IPS-18c (cell line): ENCODE results near the gene ZNF611.
"Not testable (repeated sequence)": the region's sequence is repeated elsewhere in the genome, so short reads cannot be mapped to it uniquely, and the experiment has no call there.

Experiments
- H3K4me3 ChIP-seq: 2 replicates; pipeline ENCODE4 v1.7.0; 2013; ENCODE audit warnings: low read depth, mild to moderate bottlenecking, low read length, moderate library complexity; ENCODE audit not compliant: insufficient read depth
- H3K9me3 ChIP-seq: one replicate; pipeline ENCODE4 v1.6.1; 2013; ENCODE audit warnings: mild to moderate bottlenecking, low read length, moderate library complexity; ENCODE audit not compliant: control insufficient read depth, insufficient read depth

Gene ZNF611

DNA sequence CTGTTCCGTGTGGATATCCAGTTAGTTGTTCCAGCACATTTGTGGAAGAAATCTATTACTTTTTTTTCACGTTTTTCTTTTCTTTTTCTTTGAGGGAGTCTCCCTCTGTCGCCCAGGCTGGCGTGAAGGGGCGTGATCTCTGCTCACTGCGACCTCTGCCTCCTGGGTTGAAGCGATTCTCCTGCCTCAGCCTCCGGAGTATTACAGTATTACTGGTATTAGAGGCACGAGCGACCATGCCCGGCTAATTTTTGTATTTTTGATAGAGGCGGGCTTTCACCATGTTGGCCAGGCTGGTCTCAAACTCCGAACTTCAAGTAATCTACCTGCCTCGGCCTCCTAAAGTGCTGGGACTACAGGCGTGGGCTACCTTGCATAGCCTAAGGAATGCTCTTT, 43.6 kb downstream of the ZNF611 start:
- Histone ChIP-seq H3K4me3 (peak overlapping the region; percentile 64; the same call in 1 of the 2 replicates), H3K9me3 (no peaks in the 10 kb centered on the region)

DNA sequence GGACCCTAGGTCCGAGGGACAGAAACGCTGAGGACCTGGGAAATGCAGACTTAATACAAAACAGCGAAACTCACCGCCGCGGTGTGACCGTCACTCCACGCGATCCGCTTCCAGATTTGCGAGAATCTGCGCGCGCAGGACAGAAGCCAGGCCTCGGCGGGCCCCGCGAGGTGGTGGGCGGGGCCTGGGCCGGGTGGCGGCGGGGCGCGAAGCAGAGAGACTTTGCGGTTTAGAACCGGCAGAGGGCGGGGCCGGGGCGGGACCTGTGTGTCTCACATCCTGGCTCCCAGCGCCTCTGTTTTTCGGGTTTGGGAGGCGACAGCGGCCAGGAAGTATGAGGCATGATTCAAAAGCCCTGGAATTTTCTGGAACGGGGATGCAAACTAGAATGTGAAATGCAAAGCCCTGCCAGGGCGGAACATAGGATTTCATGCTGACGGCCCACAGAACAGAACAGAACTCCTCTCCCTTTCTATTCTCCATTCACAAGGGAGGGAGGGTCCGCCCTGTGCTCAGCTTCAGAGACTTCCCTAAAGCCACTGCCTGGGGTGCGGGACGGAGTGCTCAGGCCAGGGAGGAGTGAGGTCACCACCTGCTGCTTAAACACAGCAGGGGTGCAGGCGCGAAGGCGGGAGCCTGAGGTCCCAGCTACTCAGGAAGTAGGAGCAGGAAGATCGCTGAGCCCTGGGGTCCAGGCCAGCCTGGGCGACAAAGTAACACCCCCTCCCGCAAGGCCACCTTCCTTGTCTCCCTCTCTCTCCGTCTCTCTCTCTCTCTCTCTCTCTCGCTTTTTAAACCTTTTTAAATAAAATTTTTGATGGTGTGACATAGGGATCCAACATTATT, 44.3 kb downstream of the ZNF611 start:
- H3K9me3 ChIP-seq: no peaks in the 10 kb centered on the region
- H3K4me3 ChIP-seq: peak overlapping the region; percentile 64

DNA sequence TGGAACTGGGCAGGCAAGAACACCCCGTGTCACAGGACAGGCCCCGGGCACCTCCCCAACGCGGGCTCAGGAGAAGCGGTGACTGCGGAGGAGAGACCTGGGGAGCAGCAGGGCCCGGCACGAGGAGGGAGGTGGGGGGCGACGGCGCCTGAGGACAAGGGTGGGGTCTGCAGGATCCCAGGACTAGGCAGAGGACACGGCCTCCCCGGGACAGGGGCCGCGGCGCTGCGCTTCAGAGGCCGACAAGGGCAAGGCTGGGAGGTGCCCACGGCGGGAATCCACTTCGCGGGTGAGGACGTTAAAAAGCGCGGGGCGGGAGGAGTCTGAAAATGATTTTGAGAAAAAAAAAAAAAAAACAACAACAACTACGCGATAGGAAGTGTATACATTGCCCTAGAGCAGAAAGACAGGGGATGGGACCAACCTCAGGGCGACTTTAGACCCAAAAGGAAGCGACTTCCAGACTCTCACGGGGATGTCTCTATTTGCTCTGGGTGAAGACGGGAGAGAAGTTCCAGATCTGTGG, 44.9 kb downstream of the ZNF611 start:
- Histone ChIP-seq H3K4me3 (peak overlapping the region; percentile 64), H3K9me3 (no peaks in the 10 kb centered on the region)

DNA sequence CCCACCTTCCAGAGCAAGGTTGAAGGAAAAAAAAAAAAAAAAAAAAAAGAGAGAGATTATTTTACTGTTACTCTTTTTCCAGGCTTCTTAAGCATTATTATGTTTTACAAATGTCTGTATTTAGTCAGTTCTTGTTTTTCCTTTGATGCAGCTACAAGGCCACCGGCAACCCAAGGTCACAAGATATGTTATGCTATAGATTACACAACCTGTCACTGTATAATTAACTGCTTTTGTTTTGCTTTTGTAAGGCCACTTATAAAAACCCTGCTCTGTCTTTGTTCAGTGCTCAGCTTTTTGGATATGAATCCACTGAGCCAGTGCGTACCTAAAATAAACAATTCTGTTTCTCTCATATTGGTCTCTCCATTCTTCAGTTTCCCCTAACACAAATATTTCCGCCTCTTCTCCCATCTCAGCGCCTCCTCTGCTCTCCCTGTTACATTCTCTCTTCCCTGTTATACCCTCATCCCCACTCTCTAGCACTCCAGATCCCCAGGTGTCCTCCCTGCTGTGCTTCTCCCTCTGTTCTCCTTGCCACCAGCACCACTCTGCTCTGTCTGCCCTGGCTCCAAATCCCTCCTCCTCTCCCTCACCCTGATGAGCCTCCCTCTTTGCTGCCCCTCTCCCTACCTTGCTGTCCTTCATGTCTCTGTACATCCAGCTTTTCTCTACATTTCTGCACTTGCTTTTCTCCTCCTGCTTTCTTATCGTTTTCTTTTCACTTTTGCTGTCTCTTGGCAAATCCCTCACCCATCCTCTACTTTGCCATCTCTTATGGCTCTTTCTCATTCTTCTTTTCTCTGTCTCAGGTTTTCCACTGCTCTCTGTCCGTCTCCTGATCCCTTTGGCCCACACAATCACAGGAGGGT, 45.7 kb downstream of the ZNF611 start:
- H3K4me3 ChIP-seq: peak overlapping the region; percentile 64; the same call in 1 of the 2 replicates

DNA sequence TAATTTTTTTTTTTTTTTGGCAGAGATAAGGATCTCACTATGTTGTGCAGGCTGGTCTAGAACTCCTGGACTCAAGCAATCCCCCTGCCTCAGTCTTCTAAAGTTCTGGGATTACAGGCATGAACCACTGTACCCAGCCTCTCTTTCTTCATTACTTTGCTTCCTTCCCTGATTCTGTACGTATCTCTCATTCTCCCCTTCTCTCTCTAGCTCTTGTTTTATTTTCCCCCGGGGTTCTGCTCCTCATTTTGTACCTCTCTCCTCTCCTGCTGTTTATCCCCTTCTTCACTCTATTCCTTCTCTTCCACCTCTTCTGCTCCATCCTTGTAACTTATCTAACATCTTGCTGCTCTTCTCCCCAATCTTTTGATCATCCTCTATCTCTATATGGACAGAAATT, 46.5 kb downstream of the ZNF611 start:
- H3K4me3 ChIP-seq: no peak overlapping the region

More for the DNA sequence above, 45.7 kb downstream of the ZNF611 start:
- not testable (repeated sequence) for H3K9me3 ChIP-seq

DNA sequence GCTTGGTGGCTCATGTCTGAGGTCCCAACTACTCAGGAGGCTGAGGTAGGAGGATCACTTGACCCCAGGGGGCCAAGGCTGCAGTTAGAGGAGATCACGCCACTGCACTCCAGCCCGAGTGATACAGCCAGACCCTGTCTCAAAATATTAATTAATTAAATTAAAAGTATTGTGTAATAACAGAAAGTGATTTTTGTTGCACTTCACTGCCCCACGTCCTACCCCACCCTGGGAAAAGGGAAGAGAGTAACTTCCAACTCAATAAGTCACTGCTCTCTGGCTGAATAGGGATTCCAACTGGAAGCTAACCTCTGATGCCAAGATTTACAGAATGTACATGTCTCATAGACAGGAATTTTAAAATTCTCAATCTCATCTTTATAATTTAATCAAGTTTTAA, 47.2 kb downstream of the ZNF611 start:
- H3K9me3 ChIP-seq: no peaks in the 10 kb centered on the region
- H3K4me3 ChIP-seq: no peak overlapping the region

More for the DNA sequence above, 46.5 kb downstream of the ZNF611 start:
- no peaks in the 10 kb centered on the region for H3K9me3 ChIP-seq

DNA sequence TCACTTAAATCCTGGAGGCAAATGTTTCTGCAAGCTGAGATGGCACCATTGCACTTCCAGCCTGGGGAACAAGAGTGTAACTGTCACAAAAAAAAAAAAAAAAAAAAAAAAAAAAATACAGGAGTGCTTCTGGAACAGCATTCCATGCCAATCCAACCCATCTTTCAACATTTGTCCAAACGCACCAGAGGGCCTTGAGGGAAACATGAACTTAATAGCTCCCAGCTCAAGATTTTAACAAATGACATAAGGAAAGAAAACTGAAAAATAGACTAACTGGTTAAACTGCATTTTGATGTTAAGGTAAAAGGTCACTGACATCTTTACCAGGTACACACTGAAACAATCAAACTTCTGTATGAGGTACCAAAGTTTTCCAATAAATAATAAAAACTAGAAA, 49.0 kb downstream of the ZNF611 start:
- no peak overlapping the region for H3K4me3 ChIP-seq
- H3K9me3 ChIP-seq: no peaks in the 10 kb centered on the region

DNA sequence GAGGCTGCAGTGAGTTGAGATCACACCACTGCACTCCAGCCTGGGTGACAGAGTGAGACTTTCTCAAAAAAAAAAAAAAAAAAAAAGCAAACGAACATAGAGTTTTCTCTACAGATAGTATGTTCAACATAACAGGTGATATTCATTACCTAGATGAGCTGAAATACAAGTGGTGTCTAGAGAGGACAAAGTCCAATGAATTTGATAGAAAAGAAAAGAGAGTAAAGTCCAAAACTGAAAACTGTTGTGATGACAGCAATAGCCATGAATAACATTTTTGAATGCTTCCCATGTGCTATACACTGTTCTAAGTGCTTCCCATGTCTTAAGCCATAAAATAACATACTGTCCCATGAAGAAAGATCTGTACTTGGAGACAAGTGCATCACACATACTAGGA, 53.6 kb downstream of the ZNF611 start:
- not testable (repeated sequence) for H3K4me3 ChIP-seq, H3K9me3 ChIP-seq

DNA sequence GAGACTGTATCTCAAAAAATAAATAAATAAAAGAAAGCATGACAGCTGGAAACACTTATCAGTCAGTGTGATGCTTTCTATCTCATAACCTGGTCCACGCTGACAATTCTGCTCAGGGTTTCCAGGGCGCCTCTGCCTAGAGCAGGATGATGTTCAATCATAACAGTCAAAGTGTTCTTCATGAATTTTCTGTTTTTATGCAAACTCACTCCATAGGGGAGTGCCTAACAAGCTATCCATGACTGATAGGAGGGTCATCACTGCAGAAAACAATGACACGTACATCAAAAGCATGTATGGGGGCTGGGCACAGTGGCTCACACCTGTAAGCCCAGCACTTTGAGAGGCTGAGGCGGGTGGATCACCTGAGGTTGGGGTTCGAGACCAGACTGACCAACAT, 55.2 kb downstream of the ZNF611 start:
- Histone ChIP-seq H3K4me3 (no peak overlapping the region), H3K9me3 (peaks cover 4% of the 10 kb centered on the region)

DNA sequence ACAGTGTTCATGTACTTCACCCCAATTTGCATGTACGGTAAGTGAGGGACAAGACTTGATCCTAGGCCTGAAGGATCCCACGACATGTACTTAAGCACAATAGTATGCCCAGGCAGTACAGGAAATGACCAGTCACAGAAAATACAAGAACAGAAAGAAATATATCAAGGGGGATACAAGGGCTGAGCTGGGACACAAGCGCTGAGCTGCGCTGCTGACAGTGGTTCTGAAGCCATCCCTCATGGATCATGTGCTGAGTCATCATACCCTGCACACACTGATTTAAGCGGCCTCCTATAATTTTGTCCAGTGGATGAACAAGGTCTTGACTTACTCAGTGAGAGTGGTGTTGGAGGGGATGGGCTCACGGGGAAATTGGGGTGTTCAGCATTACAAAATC, 59.6 kb downstream of the ZNF611 start:
- not testable (repeated sequence) for H3K4me3 ChIP-seq, H3K9me3 ChIP-seq

DNA sequence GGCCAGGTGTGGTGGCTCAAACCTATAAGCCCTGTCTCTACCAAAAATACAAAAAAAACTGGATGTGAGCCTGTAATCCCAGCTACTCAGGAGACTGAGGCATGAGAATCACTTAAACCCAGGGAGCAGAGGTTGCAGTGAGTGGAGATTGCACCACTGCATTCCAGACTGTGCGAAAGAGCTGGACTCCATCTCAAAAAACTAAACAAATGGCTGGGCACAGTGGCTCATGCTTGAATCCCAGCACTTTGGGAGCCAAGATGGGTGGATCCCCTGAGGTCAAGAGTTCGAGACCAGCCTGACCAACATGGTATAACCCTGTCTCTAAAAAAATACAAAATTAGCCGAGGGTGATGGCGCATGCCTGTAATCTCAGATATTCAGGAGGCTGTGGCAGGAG, 61.8 kb downstream of the ZNF611 start:
- peaks cover 4% of the 10 kb centered on the region for H3K9me3 ChIP-seq
- no peak overlapping the region for H3K4me3 ChIP-seq

DNA sequence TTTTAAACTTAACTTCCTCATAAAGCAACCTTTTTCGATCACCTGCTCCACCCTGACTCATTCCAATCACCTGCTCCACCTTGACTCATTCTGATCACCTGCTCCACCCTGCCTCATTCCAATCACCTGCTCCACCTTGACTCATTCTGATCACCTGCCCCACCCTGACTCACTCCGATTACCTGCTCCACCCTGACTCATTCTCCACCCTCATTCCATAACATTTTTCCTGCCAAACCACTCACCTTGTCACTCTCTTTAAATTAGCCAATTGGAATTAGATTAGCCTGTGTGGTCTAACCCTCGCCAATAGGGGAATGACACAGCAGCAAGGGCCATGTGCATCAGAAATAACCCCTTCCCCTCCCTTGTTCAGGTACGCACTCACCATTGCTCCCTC, 64.8 kb downstream of the ZNF611 start:
- Histone ChIP-seq H3K9me3 (no peaks in the 10 kb centered on the region), H3K4me3 (no peak overlapping the region)

DNA sequence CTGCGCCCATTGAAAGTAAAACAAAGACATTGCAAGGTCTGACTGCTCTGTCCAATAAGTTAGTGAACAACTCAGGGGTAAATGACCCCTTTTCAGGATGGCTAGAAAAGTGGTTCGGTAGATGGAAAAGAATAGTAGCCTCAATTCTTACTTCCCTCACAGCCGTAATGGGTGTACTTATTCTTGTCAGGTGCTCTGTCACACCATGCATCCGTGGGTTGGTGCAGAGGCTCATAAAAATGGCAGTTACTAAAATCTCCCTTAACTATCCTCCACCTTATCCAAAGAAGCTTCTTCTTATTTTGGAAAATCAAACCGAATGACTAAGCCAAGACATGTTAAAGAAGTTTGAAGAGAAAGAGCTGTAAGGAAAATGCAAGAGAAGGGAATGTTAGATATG, 65.3 kb downstream of the ZNF611 start:
- H3K9me3 ChIP-seq: no peaks in the 10 kb centered on the region
- H3K4me3 ChIP-seq: no peak overlapping the region

DNA sequence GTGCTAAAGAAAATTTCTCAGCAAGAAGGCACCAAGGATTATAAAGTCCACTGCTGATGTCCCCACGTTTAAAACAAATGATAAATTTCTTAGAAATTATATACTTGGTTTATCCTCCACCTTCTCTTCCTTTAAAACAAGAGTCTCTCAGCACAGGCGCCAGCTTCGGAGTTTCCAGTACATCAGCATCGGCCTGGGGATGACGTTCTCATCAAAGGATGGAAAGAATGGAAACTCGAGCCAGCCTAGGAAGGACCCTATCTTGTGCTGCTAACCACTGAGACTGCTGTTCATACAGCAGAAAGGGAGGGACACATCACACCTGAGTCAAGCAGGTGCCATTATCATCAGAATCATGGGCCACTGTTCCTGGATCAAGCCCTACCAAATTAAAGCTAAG, 66.9 kb downstream of the ZNF611 start:
- no peaks in the 10 kb centered on the region for H3K9me3 ChIP-seq

DNA sequence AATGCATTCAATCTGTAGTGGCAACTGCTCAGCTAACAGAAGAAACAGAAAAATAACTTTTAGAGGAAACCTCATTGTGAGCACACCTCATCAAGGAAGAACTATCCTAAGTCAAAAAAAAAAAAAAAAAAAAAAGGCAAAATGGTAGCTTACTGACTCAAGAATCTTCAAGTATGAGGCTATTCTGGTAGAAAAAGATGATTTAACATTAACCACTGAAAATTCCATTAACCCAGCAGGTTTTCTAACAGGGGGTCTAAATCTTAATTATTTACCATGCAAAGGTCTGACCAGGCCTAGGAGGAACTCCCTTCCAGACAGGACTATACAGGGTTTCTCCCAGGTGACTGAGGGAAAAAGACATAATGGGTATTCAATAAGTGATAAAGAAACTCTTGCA, 68.3 kb downstream of the ZNF611 start:
- H3K9me3 ChIP-seq: no peaks in the 10 kb centered on the region
- H3K4me3 ChIP-seq: no peak overlapping the region

More for the DNA sequence above, 66.9 kb downstream of the ZNF611 start:
- no peak overlapping the region for H3K4me3 ChIP-seq

DNA sequence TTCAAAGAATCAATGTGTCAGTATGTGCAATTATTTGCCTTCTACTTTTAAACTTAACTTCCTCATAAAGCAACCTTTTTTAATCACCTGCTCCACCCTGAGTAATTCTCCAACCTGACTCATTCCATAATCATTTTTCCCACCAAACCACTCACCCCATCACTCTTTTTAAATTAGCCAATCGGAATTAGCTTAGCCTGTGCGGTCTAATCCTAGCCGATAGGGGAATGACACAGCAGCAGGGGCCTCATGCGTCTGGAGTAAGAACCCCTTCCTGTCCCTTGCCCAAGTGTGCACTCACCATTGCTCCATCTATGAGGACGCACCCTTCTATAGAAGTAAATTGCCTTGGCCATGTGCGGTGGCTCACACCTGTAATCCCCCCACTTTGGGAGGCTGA, 69.3 kb downstream of the ZNF611 start:
- H3K4me3 ChIP-seq: no peak overlapping the region

DNA sequence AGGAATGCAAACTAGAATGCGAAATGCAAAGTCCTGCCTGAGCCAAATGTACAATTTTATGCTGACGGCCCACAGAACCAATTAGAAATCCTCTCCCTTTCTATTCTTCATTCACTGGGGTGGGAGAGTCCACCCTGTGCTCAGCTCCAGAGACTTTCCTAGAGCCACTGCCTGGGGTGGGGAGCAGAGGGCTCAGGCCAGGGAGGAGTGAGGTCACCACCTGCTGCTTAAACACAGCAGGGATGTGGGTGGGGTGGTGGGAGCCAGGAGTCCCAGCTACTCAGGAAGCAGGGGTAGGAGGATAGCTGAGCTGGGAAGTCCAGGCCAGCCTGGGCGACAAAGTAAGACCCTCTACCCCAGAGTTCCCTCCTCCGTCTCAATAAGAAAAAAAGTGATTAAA, 69.8 kb downstream of the ZNF611 start:
- Histone ChIP-seq H3K9me3 (no peaks in the 10 kb centered on the region), H3K4me3 (no peak overlapping the region)

More for the DNA sequence above, 69.3 kb downstream of the ZNF611 start:
- H3K9me3 ChIP-seq: no peaks in the 10 kb centered on the region

DNA sequence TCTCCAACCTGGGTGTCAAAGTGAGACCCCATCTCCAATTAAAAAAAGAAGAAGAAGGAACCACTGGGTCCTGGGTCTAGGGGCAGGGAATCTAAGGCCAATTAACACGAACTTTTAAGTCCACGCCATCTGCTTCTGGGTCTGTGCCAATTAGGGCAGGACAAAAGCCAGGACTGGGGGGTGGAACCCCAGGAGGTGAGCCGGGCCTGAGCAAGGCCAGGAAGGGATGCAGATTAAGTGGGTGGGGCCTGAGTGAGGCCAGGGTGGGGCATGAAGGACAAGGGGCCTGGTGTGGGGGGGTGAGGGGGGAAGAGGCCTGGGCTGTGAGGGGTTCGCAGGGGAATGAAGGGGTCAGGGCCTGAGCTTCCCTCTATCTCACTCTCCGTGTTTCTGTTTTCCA, 70.4 kb downstream of the ZNF611 start:
- H3K4me3 ChIP-seq: no peak overlapping the region
- H3K9me3 ChIP-seq: no peaks in the 10 kb centered on the region
